GM12878 (cell line): ENCODE data around the gene GNPNAT1. TPM values are rescaled to one million over a fixed set of nuclear protein-coding genes. Genes with fewer than 3 reads are reported as not detected.
A peak's percentile ranks its signal among the peaks of the same experiment; 100 is the strongest.

Experiments
- CBFB ChIP-seq: IDR thresholded peaks from 2 replicates; pipeline ENCODE4 v1.6.1; 2016; ENCODE audit warnings: antibody characterized with exemption, low read depth
- CBX5 ChIP-seq: sonication (generic); IDR thresholded peaks from 2 replicates; pipeline ENCODE4 v1.6.1; 2016; ENCODE audit warnings: low read depth, moderate library complexity, mild to moderate bottlenecking, inconsistent platforms
- EP300 ChIP-seq, 2 experiments: fragments of 150-350 bp in 1 of 2; IDR thresholded peaks; 2 replicates each; pipeline ENCODE4 v1.6.1; 2011 to 2012; ENCODE audit warnings: low read depth in 2 of 2, low read length in 2 of 2, borderline replicate concordance in 1 of 2, improper control_type of control experiment in 1 of 2, inconsistent platforms in 1 of 2; ENCODE audit not compliant: control insufficient read depth in 1 of 2
- FOS ChIP-seq: IDR thresholded peaks from 3 replicates; pipeline ENCODE4 v1.6.1; 2011; ENCODE audit warnings: borderline replicate concordance; ENCODE audit not compliant: insufficient read length; ENCODE audit errors: extremely low read depth
- FOXK2 ChIP-seq: fragments of 450-650 bp; IDR thresholded peaks from 2 replicates; pipeline ENCODE4 v1.6.1; 2017; ENCODE audit warnings: mild to moderate bottlenecking, moderate library complexity
- HCFC1 ChIP-seq: fragments of 150-350 bp; IDR thresholded peaks from 2 replicates; pipeline ENCODE4 v1.6.1; 2014; ENCODE audit warnings: low read length
- NR2C1 ChIP-seq: fragments of 450-650 bp; IDR thresholded peaks from 2 replicates; pipeline ENCODE4 v1.6.1; 2017; ENCODE audit warnings: antibody characterized with exemption, mild to moderate bottlenecking, moderate library complexity
- NR2F1 ChIP-seq: fragments of 450-650 bp; conservative IDR thresholded peaks from 2 replicates; pipeline ENCODE4 v1.6.1; 2017; ENCODE audit warnings: mild to moderate bottlenecking
- NRF1 ChIP-seq: conservative IDR thresholded peaks from 2 replicates; pipeline ENCODE4 v1.6.1; 2011; ENCODE audit warnings: mild to moderate bottlenecking, low read depth, low read length, improper control_type of control experiment
- RBBP5 ChIP-seq: fragments of 200-600 bp; sonication (generic); conservative IDR thresholded peaks from 2 replicates; pipeline ENCODE4 v1.6.1; 2016
- STAT1 ChIP-seq: fragments of 450-650 bp; conservative IDR thresholded peaks from 2 replicates; pipeline ENCODE4 v1.6.1; 2014; ENCODE audit warnings: antibody characterized with exemption, mild to moderate bottlenecking
- STAT3 ChIP-seq: IDR thresholded peaks from 2 replicates; pipeline ENCODE4 v1.6.1; 2011; ENCODE audit warnings: low read depth, low read length, improper control_type of control experiment
- WRNIP1 ChIP-seq: IDR thresholded peaks from 2 replicates; pipeline ENCODE4 v1.6.1; 2011; ENCODE audit warnings: low read depth, low read length, improper control_type of control experiment, borderline replicate concordance
- ZSCAN29 ChIP-seq: fragments of 450-650 bp; IDR thresholded peaks from 2 replicates; pipeline ENCODE4 v1.6.1; 2017; ENCODE audit warnings: mild to moderate bottlenecking, moderate library complexity
- polyA plus RNA-seq, 11 experiments: library from polyadenylated mRNA; depleted of rRNA in 4 of 11; unstranded in 6 of 11; stranded (reverse) in 5 of 11; fragments of >200 nt; fragmentation: Nextera tagmentation in 4 of 11; fragmentation: Illumina TruSeq in 1 of 11; extraction: Ambion mirVana in 4 of 11; extraction: Trizol in 1 of 11; gene quantifications; 1 replicate in 1 of 11; 2 replicates in 10 of 11; pipeline versions ENCODE4 v1.2.1 to v1.2.3, GENCODE V29; 2011 to 2016; ENCODE audit warnings: inconsistent platforms in 2 of 11, missing spikeins in 2 of 11, low read depth in 1 of 11
- total RNA-seq, 4 experiments: library from RNA; depleted of rRNA in 3 of 4; stranded (reverse); fragments of >200 nt in 3 of 4; fragmentation: Illumina TruSeq in 1 of 4; extraction: Trizol in 1 of 4; gene quantifications; 2 replicates each; pipeline versions ENCODE4 v1.2.1 to v1.2.3, GENCODE V29; 2013 to 2021
- TF ChIP-seq, protein P1 (sequence below): fragments of 150-350 bp; IDR thresholded peaks from 2 replicates; pipeline ENCODE4 v1.6.1; 2016; ENCODE audit warnings: low read depth, low read length
- TF ChIP-seq, protein P2 (sequence below): IDR thresholded peaks from 2 replicates; pipeline ENCODE4 v1.6.1; 2012; ENCODE audit warnings: low read depth, low read length, improper control_type of control experiment
- TF ChIP-seq, protein P3 (sequence below): fragments of 150-350 bp; IDR thresholded peaks from 2 replicates; pipeline ENCODE4 v1.6.1; 2014; ENCODE audit warnings: mild to moderate bottlenecking, low read depth, low read length
- TF ChIP-seq, protein P4 (sequence below): IDR thresholded peaks from 2 replicates; pipeline ENCODE4 v1.6.1; 2011; ENCODE audit warnings: low read depth, mild to moderate bottlenecking, low read length, moderate library complexity, borderline replicate concordance; ENCODE audit errors: extremely low read depth
- TF ChIP-seq, protein P5 (sequence below): fragments of 450-650 bp; IDR thresholded peaks from 2 replicates; pipeline ENCODE4 v1.6.1; 2017; ENCODE audit warnings: mild to moderate bottlenecking, low read depth, inconsistent platforms; ENCODE audit not compliant: poor library complexity, severe bottlenecking

The GNPNAT1 gene
- total and polyA plus RNA-seq, 10 of the 15 experiments (the other 5 are each of a cell fraction or from before 2014, with no cell fraction given): 18.9 to 52.6 (median 28.2) TPM

DNA sequence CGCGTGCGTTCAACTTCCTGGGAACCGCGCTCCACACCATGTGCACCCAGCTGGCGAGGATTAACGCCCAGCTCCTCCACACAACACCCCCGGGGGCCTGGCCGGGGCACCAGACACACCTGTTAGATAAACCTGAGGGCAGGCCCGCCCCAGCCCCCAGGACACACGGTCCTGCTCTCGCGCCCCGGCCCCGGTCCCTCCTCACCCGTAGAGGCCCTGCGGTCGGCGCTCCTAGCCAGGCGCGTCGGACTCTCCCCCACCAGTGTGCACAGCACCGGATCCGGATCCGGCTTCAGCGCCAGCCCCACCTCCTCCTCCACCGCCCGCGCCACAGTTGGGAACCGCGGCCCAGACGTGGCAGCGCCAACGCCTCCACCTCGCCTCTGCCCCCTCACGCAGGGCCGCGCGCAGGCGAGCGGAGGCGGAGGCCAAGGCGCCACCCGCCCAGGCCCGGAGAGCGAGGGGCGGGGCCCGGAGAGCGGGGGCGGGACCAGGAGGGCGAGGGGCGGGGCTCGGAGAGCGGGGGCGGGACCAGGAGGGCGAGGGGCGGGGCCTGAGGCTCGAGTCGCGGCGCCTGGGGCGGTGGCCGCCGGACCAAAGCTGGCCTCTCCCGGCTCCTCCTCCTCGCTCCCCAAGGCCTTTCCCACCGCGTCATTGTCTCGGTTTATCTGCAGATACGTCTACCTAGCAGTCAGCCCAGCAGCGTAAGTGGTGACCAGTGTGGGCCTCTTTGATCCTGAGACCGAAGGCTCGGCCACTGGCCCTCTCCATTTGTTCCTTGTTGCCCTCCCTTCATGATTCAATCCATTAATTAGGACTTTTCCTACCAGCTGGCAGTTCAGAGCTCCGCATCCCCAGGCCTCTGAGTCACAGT lies at the start of gene GNPNAT1 (continued):
- TF ChIP-seq, protein P1, sequence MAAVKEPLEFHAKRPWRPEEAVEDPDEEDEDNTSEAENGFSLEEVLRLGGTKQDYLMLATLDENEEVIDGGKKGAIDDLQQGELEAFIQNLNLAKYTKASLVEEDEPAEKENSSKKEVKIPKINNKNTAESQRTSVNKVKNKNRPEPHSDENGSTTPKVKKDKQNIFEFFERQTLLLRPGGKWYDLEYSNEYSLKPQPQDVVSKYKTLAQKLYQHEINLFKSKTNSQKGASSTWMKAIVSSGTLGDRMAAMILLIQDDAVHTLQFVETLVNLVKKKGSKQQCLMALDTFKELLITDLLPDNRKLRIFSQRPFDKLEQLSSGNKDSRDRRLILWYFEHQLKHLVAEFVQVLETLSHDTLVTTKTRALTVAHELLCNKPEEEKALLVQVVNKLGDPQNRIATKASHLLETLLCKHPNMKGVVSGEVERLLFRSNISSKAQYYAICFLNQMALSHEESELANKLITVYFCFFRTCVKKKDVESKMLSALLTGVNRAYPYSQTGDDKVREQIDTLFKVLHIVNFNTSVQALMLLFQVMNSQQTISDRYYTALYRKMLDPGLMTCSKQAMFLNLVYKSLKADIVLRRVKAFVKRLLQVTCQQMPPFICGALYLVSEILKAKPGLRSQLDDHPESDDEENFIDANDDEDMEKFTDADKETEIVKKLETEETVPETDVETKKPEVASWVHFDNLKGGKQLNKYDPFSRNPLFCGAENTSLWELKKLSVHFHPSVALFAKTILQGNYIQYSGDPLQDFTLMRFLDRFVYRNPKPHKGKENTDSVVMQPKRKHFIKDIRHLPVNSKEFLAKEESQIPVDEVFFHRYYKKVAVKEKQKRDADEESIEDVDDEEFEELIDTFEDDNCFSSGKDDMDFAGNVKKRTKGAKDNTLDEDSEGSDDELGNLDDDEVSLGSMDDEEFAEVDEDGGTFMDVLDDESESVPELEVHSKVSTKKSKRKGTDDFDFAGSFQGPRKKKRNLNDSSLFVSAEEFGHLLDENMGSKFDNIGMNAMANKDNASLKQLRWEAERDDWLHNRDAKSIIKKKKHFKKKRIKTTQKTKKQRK: no peak
- TF ChIP-seq EP300 (IDR thresholded peaks at IDR 0.05; ENCODE audit: borderline replicate concordance in 1 of 2, control insufficient read depth in 1 of 2, low read depth in 2 of 2, low read length in 2 of 2): no peak
- TF ChIP-seq ZSCAN29: peak; percentile 90
- TF ChIP-seq FOS: no peak
- no peak for TF ChIP-seq RBBP5
- TF ChIP-seq CBFB: 0 out of 2 replicates have a peak, but pooled peaks have one; percentile 43
- 0 out of 2 replicates have a peak, but pooled peaks have one; percentile 12 for TF ChIP-seq NRF1
- TF ChIP-seq, protein P2, sequence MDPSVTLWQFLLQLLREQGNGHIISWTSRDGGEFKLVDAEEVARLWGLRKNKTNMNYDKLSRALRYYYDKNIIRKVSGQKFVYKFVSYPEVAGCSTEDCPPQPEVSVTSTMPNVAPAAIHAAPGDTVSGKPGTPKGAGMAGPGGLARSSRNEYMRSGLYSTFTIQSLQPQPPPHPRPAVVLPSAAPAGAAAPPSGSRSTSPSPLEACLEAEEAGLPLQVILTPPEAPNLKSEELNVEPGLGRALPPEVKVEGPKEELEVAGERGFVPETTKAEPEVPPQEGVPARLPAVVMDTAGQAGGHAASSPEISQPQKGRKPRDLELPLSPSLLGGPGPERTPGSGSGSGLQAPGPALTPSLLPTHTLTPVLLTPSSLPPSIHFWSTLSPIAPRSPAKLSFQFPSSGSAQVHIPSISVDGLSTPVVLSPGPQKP: no peak
- TF ChIP-seq, protein P3, sequence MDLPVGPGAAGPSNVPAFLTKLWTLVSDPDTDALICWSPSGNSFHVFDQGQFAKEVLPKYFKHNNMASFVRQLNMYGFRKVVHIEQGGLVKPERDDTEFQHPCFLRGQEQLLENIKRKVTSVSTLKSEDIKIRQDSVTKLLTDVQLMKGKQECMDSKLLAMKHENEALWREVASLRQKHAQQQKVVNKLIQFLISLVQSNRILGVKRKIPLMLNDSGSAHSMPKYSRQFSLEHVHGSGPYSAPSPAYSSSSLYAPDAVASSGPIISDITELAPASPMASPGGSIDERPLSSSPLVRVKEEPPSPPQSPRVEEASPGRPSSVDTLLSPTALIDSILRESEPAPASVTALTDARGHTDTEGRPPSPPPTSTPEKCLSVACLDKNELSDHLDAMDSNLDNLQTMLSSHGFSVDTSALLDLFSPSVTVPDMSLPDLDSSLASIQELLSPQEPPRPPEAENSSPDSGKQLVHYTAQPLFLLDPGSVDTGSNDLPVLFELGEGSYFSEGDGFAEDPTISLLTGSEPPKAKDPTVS: no peak
- TF ChIP-seq CBX5: no peak
- peak; percentile 58 for TF ChIP-seq NR2F1
- no peak for TF ChIP-seq STAT3
- TF ChIP-seq HCFC1: no peak; the same call in 1 of the 2 replicates
- no peak for TF ChIP-seq WRNIP1
- TF ChIP-seq, protein P4, sequence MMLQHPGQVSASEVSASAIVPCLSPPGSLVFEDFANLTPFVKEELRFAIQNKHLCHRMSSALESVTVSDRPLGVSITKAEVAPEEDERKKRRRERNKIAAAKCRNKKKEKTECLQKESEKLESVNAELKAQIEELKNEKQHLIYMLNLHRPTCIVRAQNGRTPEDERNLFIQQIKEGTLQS: no peak
- TF ChIP-seq, protein P5, sequence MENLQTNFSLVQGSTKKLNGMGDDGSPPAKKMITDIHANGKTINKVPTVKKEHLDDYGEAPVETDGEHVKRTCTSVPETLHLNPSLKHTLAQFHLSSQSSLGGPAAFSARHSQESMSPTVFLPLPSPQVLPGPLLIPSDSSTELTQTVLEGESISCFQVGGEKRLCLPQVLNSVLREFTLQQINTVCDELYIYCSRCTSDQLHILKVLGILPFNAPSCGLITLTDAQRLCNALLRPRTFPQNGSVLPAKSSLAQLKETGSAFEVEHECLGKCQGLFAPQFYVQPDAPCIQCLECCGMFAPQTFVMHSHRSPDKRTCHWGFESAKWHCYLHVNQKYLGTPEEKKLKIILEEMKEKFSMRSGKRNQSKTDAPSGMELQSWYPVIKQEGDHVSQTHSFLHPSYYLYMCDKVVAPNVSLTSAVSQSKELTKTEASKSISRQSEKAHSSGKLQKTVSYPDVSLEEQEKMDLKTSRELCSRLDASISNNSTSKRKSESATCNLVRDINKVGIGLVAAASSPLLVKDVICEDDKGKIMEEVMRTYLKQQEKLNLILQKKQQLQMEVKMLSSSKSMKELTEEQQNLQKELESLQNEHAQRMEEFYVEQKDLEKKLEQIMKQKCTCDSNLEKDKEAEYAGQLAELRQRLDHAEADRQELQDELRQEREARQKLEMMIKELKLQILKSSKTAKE: no peak
- no peak for TF ChIP-seq STAT1
- TF ChIP-seq NR2C1: 0 out of 2 replicates have a peak, but pooled peaks have one; percentile 31
- no peak for TF ChIP-seq FOXK2
